NB4 (cell line): ENCODE data around the gene DLGAP4.

Experiments used
- DNase-seq: peaks from one replicate; pipeline ENCODE4 v3.0.0; 2010; ENCODE audit warnings: low read depth
- H3K4me3 ChIP-seq: one replicate; pipeline ENCODE4 v1.5.1; 2011; ENCODE audit warnings: mild to moderate bottlenecking, low read depth, low read length, moderate library complexity
- CTCF ChIP-seq: IDR thresholded peaks from one replicate; pipeline ENCODE4 v1.5.1; 2012; ENCODE audit warnings: low read depth, low read length
- MAX ChIP-seq: IDR thresholded peaks from 2 replicates; pipeline ENCODE4 v1.6.1; 2011; ENCODE audit warnings: low read depth, low read length
- MYC ChIP-seq: IDR thresholded peaks from 2 replicates; pipeline ENCODE4 v1.6.1; 2011; ENCODE audit warnings: low read depth, low read length
- POLR2A ChIP-seq: IDR thresholded peaks from 2 replicates; pipeline ENCODE4 v1.6.1; 2011; ENCODE audit warnings: mild to moderate bottlenecking; ENCODE audit not compliant: insufficient read length; ENCODE audit errors: extremely low read depth

DLGAP4 gene

GRCh38 chr20:36455972-36456625, 150.0 kb downstream of the DLGAP4 start:
- TF ChIP-seq MAX: no peak
- no peak for TF ChIP-seq MYC
- no peak for TF ChIP-seq CTCF
- no peak for TF ChIP-seq POLR2A

GRCh38 chr20:36460648-36461599, 154.8 kb downstream of the DLGAP4 start:
- DNase-seq: peak; percentile 92
- TF ChIP-seq MYC: peak; percentile 43; the same call in 1 of the 2 replicates
- TF ChIP-seq MAX: peak; percentile 91
- TF ChIP-seq POLR2A: peak; percentile 12
- no peak for TF ChIP-seq CTCF
- peak overlapping the region; percentile 49 for H3K4me3 ChIP-seq

More at GRCh38 chr20:36455972-36456625, 150.0 kb downstream of the DLGAP4 start:
- no peak for DNase-seq
- no peak overlapping the region for H3K4me3 ChIP-seq

GRCh38 chr20:36461600-36462439, 155.7 kb downstream of the DLGAP4 start:
- peak; percentile 72 for DNase-seq
- no peak for TF ChIP-seq POLR2A
- TF ChIP-seq CTCF: no peak
- TF ChIP-seq MYC: no peak; the same call in 1 of the 2 replicates
- TF ChIP-seq MAX: no peak
- H3K4me3 ChIP-seq: peak overlapping the region; percentile 68

- peak; percentile 89 for DNase-seq
- peak overlapping the region; percentile 68 for H3K4me3 ChIP-seq
- TF ChIP-seq MAX (no peak), CTCF (no peak), MYC (no peak), POLR2A (peak; percentile 80)
Observed at GRCh38 chr20:36462440-36463211, 156.5 kb downstream of the DLGAP4 start.
